ENCODE measurements around the gene LIMA1. TPM values are rescaled to one million over a fixed set of nuclear protein-coding genes. Genes with fewer than 3 reads are reported as not detected.
"Not testable (repeated sequence)": the region's sequence is repeated elsewhere in the genome, so short reads cannot be mapped to it uniquely, and the experiment has no call there.

LIMA1 gene
- total RNA-seq, 3 donors from 2014 or later (not counting 1 experiment from before 2014, with no cell fraction given), result 12.0 to 16.2 (median 13.7) TPM

DNA sequence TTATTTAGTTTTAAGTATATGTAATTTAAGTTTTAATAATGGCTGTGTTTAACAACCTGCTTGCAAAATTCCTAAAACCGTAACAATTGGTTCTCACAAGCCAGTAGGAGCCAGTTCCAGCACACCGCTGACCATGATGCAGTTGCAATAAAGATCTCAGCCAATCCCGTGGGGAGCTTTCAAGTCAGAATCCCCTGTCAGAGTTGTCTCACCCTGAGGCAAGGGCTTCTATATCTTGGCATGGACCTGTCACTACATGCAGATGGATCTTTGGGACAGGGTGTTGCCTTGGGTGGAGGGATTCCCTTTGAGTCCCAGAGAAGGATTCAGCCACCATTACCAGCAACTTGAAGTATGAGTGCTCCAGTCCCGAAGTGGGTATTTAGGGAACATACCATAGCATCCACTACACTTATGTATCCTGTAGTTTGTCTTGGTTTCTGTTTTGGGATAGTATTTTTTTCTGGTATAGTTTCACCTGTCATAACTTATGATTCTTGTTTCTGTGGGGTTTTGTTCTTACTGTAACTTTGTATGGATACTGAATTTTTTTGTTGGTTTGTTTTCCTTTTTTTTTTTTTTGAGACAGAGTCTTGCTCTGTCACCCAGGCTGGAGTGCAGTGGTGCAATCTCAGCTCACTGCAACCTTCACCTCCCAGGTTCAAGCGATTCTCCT, 30.1 kb upstream of the LIMA1 start:
- Histone ChIP-seq H3K4me3 (ENCODE audit: low read length) (no peak overlapping the region), H3K36me3 (ENCODE audit: control insufficient read depth, insufficient read depth, low read length) (no peaks in the 10 kb centered on the region), H3K4me1 (ENCODE audit: control insufficient read depth, insufficient read depth, low read length) (no peaks in the 10 kb centered on the region), H3K9me3 (ENCODE audit: control insufficient read depth, insufficient read depth, low read length) (no peaks in the 10 kb centered on the region), H3K27ac (ENCODE audit: low read length) (no peak overlapping the region), H3K27me3 (ENCODE audit: control insufficient read depth, insufficient read depth, low read length) (no peaks in the 10 kb centered on the region)
- TF ChIP-seq CTCF (IDR thresholded peaks at IDR 0.05), result no peak
- Mint-ChIP-seq H3K36me3 (no peaks in the 10 kb centered on the region), H3K9me3 (no peaks in the 10 kb centered on the region), H3K4me3 (no peak overlapping the region), H3K4me1 (no peaks in the 10 kb centered on the region), H3K27ac (no peak overlapping the region), H3K27me3 (ENCODE audit: low read depth in 2 of 2) (no peaks in the 10 kb centered on the region)
- ATAC-seq, result no peak
- no peak for DNase-seq
- 97% methylated on average over 3 of the region's 5 CpGs for WGBS (ENCODE audit: insufficient coverage)
- intact Hi-C loops (cut with micrococcal nuclease), result loop anchor here (10.0 kb wide), 1 partner anchor 229 kb away; the partner anchor contains the start of gene SMARCD1

GRCh38 chr12:50311858-50312609, 28.7 kb upstream of the LIMA1 start:
- H3K4me1 ChIP-seq (ENCODE audit: control insufficient read depth, insufficient read depth, low read length); H3K27me3 ChIP-seq (ENCODE audit: control insufficient read depth, insufficient read depth, low read length); H3K27me3 Mint-ChIP-seq (ENCODE audit: low read depth in 2 of 2); H3K4me1 Mint-ChIP-seq; ATAC-seq; H3K9me3 Mint-ChIP-seq; H3K27ac ChIP-seq (ENCODE audit: low read length); H3K36me3 ChIP-seq (ENCODE audit: control insufficient read depth, insufficient read depth, low read length); H3K36me3 Mint-ChIP-seq; H3K4me3 Mint-ChIP-seq; H3K4me3 ChIP-seq (ENCODE audit: low read length); H3K27ac Mint-ChIP-seq; DNase-seq; H3K9me3 ChIP-seq (ENCODE audit: control insufficient read depth, insufficient read depth, low read length): not testable (repeated sequence)
- 93% methylated on average over 10 of the region's 11 CpGs for WGBS (ENCODE audit: insufficient coverage)
- intact Hi-C loops (cut with micrococcal nuclease), result loop anchor here (10.0 kb wide), 1 partner anchor 227 kb away; the partner anchor contains the start of gene SMARCD1

- ATAC-seq (no peak), DNase-seq (no peak)
- Histone ChIP-seq H3K27ac (ENCODE audit: low read length) (no peak overlapping the region), H3K27me3 (ENCODE audit: control insufficient read depth, insufficient read depth, low read length) (no peaks in the 10 kb centered on the region), H3K36me3 (ENCODE audit: control insufficient read depth, insufficient read depth, low read length) (no peaks in the 10 kb centered on the region), H3K4me1 (ENCODE audit: control insufficient read depth, insufficient read depth, low read length) (no peaks in the 10 kb centered on the region), H3K4me3 (ENCODE audit: low read length) (no peak overlapping the region), H3K9me3 (ENCODE audit: control insufficient read depth, insufficient read depth, low read length) (no peaks in the 10 kb centered on the region)
- H3K36me3 Mint-ChIP-seq, result no peaks in the 10 kb centered on the region
- no peak overlapping the region for H3K27ac Mint-ChIP-seq
- no peak for TF ChIP-seq CTCF (IDR thresholded peaks at IDR 0.05)
- H3K9me3 Mint-ChIP-seq, result no peaks in the 10 kb centered on the region
- intact Hi-C loops (cut with micrococcal nuclease), result loop anchor here (10.0 kb wide), 1 partner anchor 225 kb away; the partner anchor contains the start of gene SMARCD1
- H3K4me3 Mint-ChIP-seq, result no peak overlapping the region
- no peaks in the 10 kb centered on the region for H3K27me3 Mint-ChIP-seq (ENCODE audit: low read depth in 2 of 2)
- 100% methylated on average over 1 of the region's 2 CpGs for WGBS (ENCODE audit: insufficient coverage)
- H3K4me1 Mint-ChIP-seq, result no peaks in the 10 kb centered on the region
These were observed 26.6 kb upstream of the LIMA1 start for GRCh38 chr12:50309950-50310349.

GRCh38 chr12:50302686-50303085, 19.4 kb upstream of the LIMA1 start:
- no peak for TF ChIP-seq CTCF (IDR thresholded peaks at IDR 0.05)
- H3K4me1 Mint-ChIP-seq, result no peaks in the 10 kb centered on the region
- H3K4me3 ChIP-seq (ENCODE audit: low read length), result no peak overlapping the region
- no peaks in the 10 kb centered on the region for H3K36me3 ChIP-seq (ENCODE audit: control insufficient read depth, insufficient read depth, low read length)
- no peak overlapping the region for H3K27ac Mint-ChIP-seq
- DNase-seq (no peak), ATAC-seq (no peak)
- intact Hi-C loops (cut with micrococcal nuclease), result no loop called here
- H3K9me3 Mint-ChIP-seq, result no peaks in the 10 kb centered on the region
- no peaks in the 10 kb centered on the region for H3K4me1 ChIP-seq (ENCODE audit: control insufficient read depth, insufficient read depth, low read length)
- H3K36me3 Mint-ChIP-seq, result no peaks in the 10 kb centered on the region
- H3K27me3 Mint-ChIP-seq (ENCODE audit: low read depth in 2 of 2), result no peaks in the 10 kb centered on the region
- H3K27me3 ChIP-seq (ENCODE audit: control insufficient read depth, insufficient read depth, low read length), result no peaks in the 10 kb centered on the region
- H3K4me3 Mint-ChIP-seq, result no peak overlapping the region
- 96% methylated on average over 3 of the region's 3 CpGs for WGBS (ENCODE audit: insufficient coverage)
- no peak overlapping the region for H3K27ac ChIP-seq (ENCODE audit: low read length)
- H3K9me3 ChIP-seq (ENCODE audit: control insufficient read depth, insufficient read depth, low read length), result no peaks in the 10 kb centered on the region

Measured in natural killer cell (primary cell).